NOMO-1 treated with dmso at 0.1 percent for 144 hours (cell line): ENCODE measurements around the gene DNM3.

Experiments
- DNase-seq: peaks from one replicate; lab custom pipeline; 2025; ENCODE audit not compliant: unreplicated experiment; lab: John Stamatoyannopoulos, UW

The DNM3 gene

DNA sequence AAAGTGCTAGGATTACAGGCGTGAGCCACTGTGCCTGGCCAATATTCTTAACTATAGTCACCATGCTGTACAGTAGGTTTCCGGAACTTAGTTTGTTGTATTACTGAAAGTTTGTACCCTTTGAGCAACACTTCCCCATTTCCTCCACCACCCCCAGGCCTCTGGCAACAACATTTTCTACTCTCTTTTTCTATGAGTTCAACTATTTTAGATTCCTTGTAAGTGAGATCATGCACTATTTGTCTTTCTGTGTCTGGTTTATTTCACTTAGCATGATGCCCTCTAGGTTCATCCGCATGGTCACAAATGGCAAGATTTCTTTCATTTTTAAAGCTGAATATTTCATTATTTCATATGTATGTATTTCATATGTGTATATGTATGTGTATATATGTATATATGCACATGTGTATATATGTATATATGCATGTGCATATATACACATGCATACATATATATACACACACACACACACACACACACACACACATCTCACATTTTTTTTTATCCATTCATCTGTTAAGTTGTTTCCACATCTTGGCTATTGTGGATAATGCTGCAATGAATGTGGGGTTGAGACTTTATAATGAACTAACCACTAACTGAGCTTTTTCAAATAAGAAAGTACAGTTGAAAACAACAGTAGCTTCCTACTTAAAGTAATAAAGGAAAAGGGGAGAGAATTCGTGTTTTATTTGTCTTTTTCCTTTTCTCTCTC lies 322.4 kb downstream of the DNM3 start:
- DNase-seq, result no peak

DNA sequence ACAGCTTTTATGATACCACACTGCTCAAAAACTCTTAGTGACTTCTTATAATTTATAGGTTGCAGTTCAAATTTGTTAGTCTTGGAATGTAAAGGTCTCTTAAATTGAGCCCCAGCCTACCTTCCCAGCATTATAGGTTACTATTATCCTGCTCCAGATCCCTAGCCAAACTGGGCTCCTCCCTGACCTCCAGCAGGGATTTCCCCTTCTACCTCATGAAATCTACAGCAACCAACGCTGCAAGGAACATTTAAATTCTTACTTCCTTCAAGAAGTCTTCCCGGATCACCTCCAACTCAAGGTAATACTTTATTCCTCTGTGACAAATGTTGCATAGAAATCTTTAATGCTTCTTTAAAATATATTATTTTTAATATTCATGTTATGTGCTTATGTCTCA lies 324.1 kb downstream of the DNM3 start:
- no peak for DNase-seq

DNA sequence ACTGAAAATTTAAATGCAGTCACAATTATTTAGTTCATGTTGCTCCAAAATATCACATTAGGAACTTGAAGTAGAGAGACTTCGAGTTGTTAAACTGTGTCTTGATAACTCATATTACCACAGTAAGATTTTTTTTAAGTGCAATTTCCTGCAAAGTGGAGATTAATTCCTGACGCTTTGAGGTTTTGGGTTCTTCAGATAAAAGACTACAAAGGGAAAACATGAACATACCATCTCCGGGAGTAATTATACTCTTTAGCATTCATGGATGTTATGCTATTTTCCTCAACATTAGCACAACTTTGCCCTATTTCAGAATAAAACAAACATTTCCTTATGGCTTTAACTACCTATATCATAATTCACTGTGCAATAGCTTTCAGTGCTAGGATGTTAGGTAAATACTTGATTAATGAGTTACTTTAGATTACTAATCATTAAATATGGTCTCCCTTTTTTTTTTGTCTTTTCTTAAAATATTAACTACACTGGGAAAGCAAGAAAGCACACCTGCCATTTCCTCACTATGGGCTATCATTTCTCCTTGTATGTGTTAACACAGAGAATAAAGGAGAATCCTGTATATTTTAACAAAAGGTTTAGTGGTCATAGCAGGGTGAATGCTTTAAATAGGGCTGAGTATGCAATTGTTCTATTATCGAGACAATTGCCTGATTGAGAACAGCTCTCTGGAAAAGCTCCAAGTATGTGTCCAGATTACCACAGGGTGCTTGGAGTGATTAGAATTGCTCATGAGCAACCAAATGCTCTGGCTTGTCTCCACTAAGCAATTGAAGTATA lies 326.7 kb downstream of the DNM3 start:
- no peak for DNase-seq

- no peak for DNase-seq
Measured at GRCh38 chr1:172168597-172168872, 327.2 kb downstream of the DNM3 start.

DNA sequence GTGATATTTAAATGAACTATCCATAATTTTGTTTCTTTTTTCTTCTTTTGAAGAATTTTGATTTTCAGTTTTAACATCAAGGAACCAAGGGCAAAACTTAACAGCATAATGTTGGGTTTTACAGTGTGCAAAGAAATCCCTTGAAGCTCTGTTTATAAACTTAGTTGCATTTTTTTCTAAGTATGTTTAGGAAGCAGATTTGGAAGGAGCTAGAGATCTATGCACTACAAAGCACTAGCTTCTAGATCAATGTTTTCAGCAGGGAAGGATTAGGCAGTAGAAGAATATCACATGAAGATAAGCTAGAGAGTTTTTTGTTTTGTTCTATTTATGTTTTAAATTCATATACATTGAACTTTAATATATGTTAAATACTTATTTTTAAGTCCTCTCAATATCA lies 328.5 kb downstream of the DNM3 start:
- no peak for DNase-seq

GRCh38 chr1:172172352-172172831 lies 331.1 kb downstream of the DNM3 start:
- no peak for DNase-seq

DNA sequence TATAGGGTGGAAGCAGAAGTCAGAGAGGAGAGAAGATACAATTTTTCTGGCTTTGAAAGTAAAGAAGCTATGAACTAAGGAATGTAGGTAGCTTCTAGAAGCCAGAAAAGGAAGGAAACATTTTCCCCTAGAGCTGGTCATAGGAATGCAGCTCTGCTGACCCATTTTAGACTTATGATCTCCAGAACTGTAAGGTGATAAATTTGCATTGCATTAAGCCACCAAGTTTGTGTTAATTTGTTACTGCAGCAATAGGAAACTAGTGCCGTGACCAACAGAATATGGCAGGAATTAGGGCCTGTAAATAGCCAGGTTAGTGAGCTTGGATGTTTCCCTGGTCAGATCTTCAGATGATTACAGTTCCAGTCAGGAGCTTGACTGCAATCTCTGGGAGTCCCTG lies 334.9 kb downstream of the DNM3 start:
- no peak for DNase-seq

- DNase-seq, result no peak
Measured at GRCh38 chr1:172177849-172178248, 336.6 kb downstream of the DNM3 start.

DNA sequence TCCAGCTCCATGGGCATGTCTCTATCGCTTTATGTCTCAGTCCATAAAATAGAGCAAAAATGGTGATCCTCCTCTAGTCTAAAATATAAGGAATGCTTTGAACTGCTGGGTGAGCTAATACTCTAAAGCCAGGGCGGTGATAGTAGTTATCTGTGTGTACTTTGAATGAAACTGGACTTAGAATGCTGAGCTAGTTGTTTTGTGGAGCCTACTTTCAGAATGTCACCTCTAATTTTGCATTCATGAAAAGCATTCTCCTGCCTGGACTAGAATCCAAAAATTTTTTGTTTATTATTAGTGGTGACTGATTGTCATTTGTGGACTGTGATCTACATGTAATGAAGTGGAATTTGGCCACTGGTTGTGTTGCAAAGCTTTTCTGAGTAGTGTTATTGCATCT lies 337.6 kb downstream of the DNM3 start:
- DNase-seq, result no peak

DNA sequence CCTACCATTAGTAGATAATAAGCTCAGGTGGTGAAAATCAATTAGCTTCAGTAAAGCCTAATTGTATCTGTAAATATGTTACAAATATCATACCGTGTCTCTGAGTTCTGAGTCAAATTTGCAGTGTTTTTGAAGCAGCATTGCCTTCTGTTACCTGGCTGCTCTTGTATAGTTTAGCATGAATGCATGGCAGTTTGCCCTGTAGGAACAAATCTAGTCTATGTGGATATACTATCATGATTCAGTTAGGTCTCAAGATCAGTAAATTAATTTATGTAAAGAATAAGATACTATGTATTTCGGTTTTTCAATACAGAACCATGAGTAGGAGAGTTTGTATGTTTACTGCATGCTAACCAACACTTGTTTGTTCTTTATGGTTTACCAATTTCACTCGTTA lies 338.6 kb downstream of the DNM3 start:
- no peak for DNase-seq

- DNase-seq, result no peak
Measured at GRCh38 chr1:172180501-172181285, 339.4 kb downstream of the DNM3 start.

GRCh38 chr1:172184506-172185191 lies 343.4 kb downstream of the DNM3 start:
- DNase-seq, result no peak

GRCh38 chr1:172185211-172185610 lies 343.9 kb downstream of the DNM3 start:
- DNase-seq, result peak; percentile 69

DNA sequence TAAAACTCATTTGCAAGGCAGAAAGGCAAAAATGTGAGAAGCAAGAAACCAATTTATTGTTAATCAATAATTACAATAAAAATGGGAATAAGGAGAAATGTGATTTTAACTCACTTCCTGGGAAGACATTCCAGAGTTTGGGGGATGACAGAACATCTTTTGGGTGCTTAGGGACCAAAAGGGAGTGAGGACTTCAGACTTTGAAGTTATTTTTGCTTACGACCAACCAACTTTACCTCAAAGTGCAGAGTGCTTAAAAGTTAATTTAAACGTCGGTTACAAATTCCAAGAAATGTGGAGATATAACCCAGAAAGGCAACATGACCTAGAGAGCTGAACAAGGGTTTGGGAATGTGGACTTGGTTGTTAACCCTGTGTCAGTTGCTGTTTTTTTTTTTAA lies 344.7 kb downstream of the DNM3 start:
- DNase-seq, result no peak

DNA sequence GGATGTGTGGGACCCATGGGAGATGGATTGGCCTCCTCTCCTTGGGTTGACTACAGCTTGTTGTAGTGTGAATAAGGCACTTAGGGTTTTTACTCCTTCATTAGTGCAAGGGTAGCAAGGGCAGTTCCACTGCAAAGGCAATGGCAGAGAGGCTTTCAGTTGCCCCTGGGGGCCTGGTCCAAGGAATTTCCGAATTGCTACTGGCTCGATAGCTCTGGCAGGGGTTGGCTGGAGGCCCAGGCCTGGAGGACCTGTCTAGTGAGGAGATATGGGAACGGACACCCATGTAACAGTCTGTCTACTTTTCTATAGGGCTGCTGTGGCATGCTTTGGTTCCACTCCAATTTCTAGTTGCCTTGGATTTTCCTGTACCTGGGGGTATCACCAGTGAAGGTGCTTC lies 360.3 kb downstream of the DNM3 start:
- DNase-seq, result no peak

DNA sequence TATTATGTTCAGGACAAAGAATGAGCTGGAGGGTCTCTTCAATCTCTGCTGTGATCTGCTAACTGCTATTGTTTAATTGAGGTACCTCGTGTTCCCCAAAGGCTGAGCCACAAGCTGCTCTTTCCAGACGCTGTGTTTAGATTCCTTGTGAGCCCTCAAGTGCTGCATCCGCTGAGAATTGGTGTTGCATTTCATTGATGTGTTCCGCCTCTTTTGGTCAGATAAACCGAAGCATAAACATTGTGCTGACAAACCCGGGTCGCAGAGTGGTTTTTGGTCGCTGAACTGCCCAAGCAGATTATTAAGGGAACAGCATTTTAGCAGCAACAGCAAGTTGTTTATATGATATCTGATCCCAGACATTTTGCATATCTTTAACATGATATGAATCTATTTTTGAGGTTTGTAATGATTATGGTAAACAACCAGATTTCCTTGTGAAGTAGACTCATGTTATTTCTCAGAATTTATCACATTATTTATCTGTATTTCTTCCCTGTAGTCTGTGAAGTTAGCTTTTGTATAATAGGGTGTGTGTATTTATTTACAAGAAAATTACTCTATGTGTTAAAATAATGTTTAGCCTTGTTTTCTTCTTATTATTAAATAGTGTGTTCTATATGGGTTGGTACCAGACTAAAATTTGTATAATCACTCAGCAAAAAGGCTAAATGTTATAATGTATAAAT lies 362.0 kb downstream of the DNM3 start:
- no peak for DNase-seq

DNA sequence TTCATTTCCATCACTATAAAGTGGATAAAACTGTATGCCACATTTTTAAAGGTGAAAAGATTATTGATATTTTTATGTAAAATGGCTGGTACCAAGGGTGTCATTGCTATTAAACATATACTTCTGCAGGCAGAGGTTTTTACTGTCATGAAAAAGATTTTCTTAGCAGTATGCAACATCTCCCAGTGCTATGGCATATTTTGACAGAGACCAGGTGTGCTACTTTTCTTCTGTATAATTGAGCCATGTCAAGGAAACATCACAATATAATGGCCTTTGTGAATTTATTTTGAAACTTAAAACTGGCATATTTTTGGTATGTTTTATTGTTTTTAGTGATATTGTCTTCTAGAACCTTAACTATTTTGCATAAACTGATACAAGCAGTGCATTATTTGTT lies 362.6 kb downstream of the DNM3 start:
- no peak for DNase-seq

DNA sequence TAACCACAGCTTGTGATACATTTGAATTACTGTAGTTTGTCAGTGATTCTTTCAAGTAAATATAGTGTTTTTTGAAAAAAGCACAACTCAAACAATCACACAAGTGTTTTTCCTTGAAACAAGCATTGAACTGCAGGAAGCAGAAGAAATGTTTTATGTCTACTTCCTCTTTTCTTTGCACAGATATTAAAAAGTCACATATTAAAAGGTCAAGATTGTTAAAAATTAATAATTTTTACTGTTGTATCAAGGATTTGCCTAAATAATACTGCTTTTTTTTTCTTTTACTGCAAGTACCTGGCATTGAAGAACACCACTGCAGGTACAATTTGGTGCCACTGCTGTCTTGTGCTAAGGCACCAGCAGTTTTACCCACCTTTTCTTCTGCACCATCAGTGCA lies 365.0 kb downstream of the DNM3 start:
- no peak for DNase-seq

GRCh38 chr1:172208635-172209034 lies 367.3 kb downstream of the DNM3 start:
- DNase-seq, result no peak

GRCh38 chr1:172211221-172211620 lies 369.9 kb downstream of the DNM3 start:
- no peak for DNase-seq

DNA sequence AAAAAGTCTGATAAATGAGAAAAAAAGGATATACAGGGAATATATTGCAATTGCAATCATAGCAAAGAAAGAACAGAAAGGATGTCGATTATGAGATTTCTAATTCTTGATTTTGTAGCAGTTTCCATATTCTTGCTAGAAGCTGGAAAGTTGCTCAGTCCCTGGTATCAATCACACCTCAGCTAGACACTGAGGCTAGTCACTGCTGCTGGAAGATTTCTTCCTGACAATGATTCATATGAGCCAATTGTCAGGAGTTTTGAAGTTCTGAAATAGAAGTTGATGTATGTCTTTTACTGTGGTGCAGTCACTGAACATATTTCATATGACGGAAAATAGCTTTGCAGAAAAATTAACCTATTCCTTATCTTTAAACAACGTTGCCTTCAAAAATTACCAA lies 370.8 kb downstream of the DNM3 start:
- no peak for DNase-seq
